GM18519 (cell line): Measurements from ENCODE around the gene PXDN.

Source experiments
- ATAC-seq: cut with Tn5 transposase; IDR thresholded peaks from one replicate; pipeline ENCODE4 v1.9.1; 2021; ENCODE audit warnings: mild to moderate bottlenecking, moderate library complexity; ENCODE audit not compliant: unreplicated experiment, low FRiP score

The PXDN gene

GRCh38 chr2:1654696-1655374, 89.5 kb downstream of the PXDN start:
- no peak for ATAC-seq

- no peak for ATAC-seq
These were observed 90.2 kb downstream of the PXDN start for GRCh38 chr2:1653956-1654695.

- no peak for ATAC-seq
These were observed 92.1 kb downstream of the PXDN start for GRCh38 chr2:1652034-1652790.

- no peak for ATAC-seq
These were observed 92.9 kb downstream of the PXDN start for GRCh38 chr2:1651121-1652033.

- ATAC-seq: no peak
These were observed 94.0 kb downstream of the PXDN start for GRCh38 chr2:1650085-1650872.

- no peak for ATAC-seq
These were observed 94.9 kb downstream of the PXDN start for GRCh38 chr2:1649103-1650084.

GRCh38 chr2:1648241-1649102, 95.8 kb downstream of the PXDN start:
- no peak for ATAC-seq

GRCh38 chr2:1647417-1648240, 96.7 kb downstream of the PXDN start:
- ATAC-seq: no peak

- ATAC-seq: no peak
These were observed 98.4 kb downstream of the PXDN start for GRCh38 chr2:1645761-1646476.

- no peak for ATAC-seq
These were observed 99.9 kb downstream of the PXDN start for GRCh38 chr2:1644427-1644826.

- ATAC-seq: no peak
These were observed 101.2 kb downstream of the PXDN start for GRCh38 chr2:1642993-1643619.

- no peak for ATAC-seq
These were observed 102.1 kb downstream of the PXDN start for GRCh38 chr2:1642066-1642861.

GRCh38 chr2:1641523-1641922, 102.8 kb downstream of the PXDN start:
- ATAC-seq: no peak

GRCh38 chr2:1640301-1641135, 103.8 kb downstream of the PXDN start:
- ATAC-seq: no peak
